ENCODE measurements around the gene TECPR2.

The TECPR2 gene

GRCh38 chr14:102457509-102457908 lies 94.8 kb downstream of the TECPR2 start:
- ATAC-seq: no peak
- no peak for TF ChIP-seq ZNF8 (CRISPR knock-in tag; IDR thresholded peaks at IDR 0.05)
- no peak for TF ChIP-seq BACH2 (CRISPR knock-in tag; IDR thresholded peaks at IDR 0.05; ENCODE audit: borderline replicate concordance)
- no peak for TF ChIP-seq OSR1 (CRISPR knock-in tag; IDR thresholded peaks at IDR 0.05)
- TF ChIP-seq POU6F1 (CRISPR knock-in tag; IDR thresholded peaks at IDR 0.05; ENCODE audit: borderline replicate concordance, low read depth): no peak
- TF ChIP-seq, protein P1, sequence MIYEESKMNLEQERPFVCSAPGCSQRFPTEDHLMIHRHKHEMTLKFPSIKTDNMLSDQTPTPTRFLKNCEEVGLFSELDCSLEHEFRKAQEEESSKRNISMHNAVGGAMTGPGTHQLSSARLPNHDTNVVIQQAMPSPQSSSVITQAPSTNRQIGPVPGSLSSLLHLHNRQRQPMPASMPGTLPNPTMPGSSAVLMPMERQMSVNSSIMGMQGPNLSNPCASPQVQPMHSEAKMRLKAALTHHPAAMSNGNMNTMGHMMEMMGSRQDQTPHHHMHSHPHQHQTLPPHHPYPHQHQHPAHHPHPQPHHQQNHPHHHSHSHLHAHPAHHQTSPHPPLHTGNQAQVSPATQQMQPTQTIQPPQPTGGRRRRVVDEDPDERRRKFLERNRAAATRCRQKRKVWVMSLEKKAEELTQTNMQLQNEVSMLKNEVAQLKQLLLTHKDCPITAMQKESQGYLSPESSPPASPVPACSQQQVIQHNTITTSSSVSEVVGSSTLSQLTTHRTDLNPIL (CRISPR knock-in tag; IDR thresholded peaks at IDR 0.05; ENCODE audit: low read depth): no peak
- no peak for TF ChIP-seq ESRRG (CRISPR knock-in tag; IDR thresholded peaks at IDR 0.05)
- TF ChIP-seq ARNTL (CRISPR knock-in tag; IDR thresholded peaks at IDR 0.05; ENCODE audit: borderline replicate concordance, low read depth): no peak
- TF ChIP-seq ZNF70 (CRISPR knock-in tag; IDR thresholded peaks at IDR 0.05): no peak
- TF ChIP-seq SNAI2 (CRISPR knock-in tag; IDR thresholded peaks at IDR 0.05): no peak
- TF ChIP-seq ZFP3 (CRISPR knock-in tag; IDR thresholded peaks at IDR 0.05): no peak
- TF ChIP-seq TCF4 (CRISPR knock-in tag; IDR thresholded peaks at IDR 0.05; ENCODE audit: borderline replicate concordance): no peak
- no peak for TF ChIP-seq PPARA (CRISPR knock-in tag; IDR thresholded peaks at IDR 0.05; ENCODE audit: borderline replicate concordance)

DNA sequence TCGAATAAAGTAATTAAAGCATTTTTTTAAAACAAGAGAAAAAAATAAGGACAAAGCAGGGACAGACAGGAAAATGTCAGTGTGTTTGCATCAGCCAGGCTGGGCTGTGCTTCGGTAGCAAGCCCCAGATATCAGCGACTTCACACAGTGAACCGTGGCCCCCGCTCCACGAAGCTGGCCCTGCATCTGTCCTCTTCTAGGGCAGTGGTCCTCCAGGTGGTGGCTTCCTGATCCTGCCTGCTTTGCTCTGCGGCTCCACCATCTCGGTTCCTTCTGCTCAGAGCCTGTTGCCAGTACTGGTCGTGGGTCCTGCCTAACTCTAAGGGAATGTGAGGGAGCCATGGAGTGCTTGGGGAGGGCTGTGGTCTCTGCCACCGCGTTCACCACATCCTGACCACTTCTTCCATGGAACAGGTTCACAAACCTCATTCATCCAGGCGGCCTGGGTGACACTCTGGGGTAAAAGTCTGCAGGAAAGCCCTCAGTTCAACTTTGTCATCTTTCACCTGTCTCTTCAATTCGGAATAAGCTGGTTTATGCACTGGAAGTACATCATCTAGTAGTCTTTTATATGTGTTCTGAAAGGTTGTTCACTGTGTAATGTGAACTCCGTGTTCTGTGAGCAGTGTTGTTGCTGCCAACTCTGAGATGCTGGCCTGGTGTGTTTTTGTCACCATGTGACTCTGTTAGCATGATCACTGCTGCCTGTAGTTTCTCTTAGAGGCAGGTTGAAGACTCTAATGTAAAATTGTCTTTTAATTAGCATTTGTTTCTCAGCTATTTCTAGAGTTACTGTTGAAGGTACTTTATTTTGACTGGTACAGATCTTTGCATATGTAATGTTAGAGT lies 99.0 kb downstream of the TECPR2 start:
- no peak for TF ChIP-seq ZC3H10 (CRISPR knock-in tag; IDR thresholded peaks at IDR 0.05)
- no peak for TF ChIP-seq ESRRG (CRISPR knock-in tag; IDR thresholded peaks at IDR 0.05)
- TF ChIP-seq ZNF70 (CRISPR knock-in tag; IDR thresholded peaks at IDR 0.05): no peak
- no peak for TF ChIP-seq RARB (CRISPR knock-in tag; IDR thresholded peaks at IDR 0.05)
- no peak for TF ChIP-seq ZFP30 (CRISPR knock-in tag; IDR thresholded peaks at IDR 0.05)
- TF ChIP-seq, protein P2, sequence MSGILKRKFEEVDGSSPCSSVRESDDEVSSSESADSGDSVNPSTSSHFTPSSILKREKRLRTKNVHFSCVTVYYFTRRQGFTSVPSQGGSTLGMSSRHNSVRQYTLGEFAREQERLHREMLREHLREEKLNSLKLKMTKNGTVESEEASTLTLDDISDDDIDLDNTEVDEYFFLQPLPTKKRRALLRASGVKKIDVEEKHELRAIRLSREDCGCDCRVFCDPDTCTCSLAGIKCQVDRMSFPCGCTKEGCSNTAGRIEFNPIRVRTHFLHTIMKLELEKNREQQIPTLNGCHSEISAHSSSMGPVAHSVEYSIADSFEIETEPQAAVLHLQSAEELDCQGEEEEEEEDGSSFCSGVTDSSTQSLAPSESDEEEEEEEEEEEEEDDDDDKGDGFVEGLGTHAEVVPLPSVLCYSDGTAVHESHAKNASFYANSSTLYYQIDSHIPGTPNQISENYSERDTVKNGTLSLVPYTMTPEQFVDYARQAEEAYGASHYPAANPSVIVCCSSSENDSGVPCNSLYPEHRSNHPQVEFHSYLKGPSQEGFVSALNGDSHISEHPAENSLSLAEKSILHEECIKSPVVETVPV (CRISPR knock-in tag; IDR thresholded peaks at IDR 0.05): no peak
- no peak for TF ChIP-seq TOX (CRISPR knock-in tag; IDR thresholded peaks at IDR 0.05; ENCODE audit: borderline replicate concordance)
- no peak for TF ChIP-seq ZNF8 (CRISPR knock-in tag; IDR thresholded peaks at IDR 0.05)
- TF ChIP-seq CSDC2 (CRISPR knock-in tag; IDR thresholded peaks at IDR 0.05): no peak
- TF ChIP-seq GLIS3 (CRISPR knock-in tag; IDR thresholded peaks at IDR 0.05): no peak
- no peak for ATAC-seq

DNA sequence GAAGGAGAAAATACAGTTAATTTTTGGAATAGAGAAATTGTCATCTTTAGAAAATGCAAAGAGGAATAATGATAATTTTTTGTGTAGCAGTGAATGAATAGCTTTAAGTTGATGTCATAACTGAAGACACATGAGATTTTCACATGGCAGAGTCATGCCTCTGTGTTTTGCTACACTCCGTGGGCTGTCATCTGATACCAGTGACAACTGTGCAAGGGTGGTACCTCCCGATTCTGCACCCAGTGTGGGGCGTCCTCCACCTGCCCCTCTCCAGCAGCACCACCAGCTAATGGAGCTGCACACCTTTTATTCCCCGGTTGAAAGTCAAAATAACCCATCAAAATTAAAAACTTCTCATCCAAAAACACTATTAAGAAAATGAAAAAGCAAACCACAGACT lies 99.7 kb downstream of the TECPR2 start:
- TF ChIP-seq, protein P2 (CRISPR knock-in tag; IDR thresholded peaks at IDR 0.05): no peak
- TF ChIP-seq ISL1 (CRISPR knock-in tag; IDR thresholded peaks at IDR 0.05) (no peak), GLIS3 (CRISPR knock-in tag; IDR thresholded peaks at IDR 0.05) (no peak), TOX (CRISPR knock-in tag; IDR thresholded peaks at IDR 0.05; ENCODE audit: borderline replicate concordance) (no peak), ZFP30 (CRISPR knock-in tag; IDR thresholded peaks at IDR 0.05) (no peak), SNAI2 (CRISPR knock-in tag; IDR thresholded peaks at IDR 0.05) (no peak), ZNF70 (CRISPR knock-in tag; IDR thresholded peaks at IDR 0.05) (no peak)

DNA sequence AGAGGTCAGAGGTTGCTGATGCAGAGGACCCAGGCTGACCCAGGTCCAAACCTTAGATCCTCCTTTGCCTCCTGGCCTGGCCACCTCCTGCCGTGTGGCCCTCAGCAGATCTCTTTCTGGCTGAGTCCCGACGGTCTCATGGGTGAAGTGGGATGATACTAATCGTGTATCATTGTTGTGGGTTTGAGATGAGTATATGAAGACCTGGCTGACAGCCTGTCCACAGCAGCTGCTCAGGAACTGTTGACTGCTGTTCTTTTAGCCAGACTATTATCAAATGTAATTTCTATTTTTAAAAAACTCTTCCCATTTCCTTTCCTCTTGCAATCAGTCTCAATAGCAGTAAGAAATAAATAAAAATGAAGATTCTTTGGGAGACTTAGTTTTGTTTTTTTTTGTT lies 101.3 kb downstream of the TECPR2 start:
- TF ChIP-seq ZNF8 (CRISPR knock-in tag; IDR thresholded peaks at IDR 0.05) (no peak), ESRRG (CRISPR knock-in tag; IDR thresholded peaks at IDR 0.05) (no peak), ZFP3 (CRISPR knock-in tag; IDR thresholded peaks at IDR 0.05) (no peak), BACH2 (CRISPR knock-in tag; IDR thresholded peaks at IDR 0.05; ENCODE audit: borderline replicate concordance) (no peak)

More for the DNA sequence above, 99.7 kb downstream of the TECPR2 start:
- ATAC-seq: no peak

More for the DNA sequence above, 101.3 kb downstream of the TECPR2 start:
- ATAC-seq: no peak

Data from SK-N-SH treated with all-trans-retinoic acid at 6 μM for 48 hours (cell line).